Thoracic aorta (tissue), 2 donors: Measurements from ENCODE around the gene DCP1B. TPM values are rescaled to one million over a fixed set of nuclear protein-coding genes. Genes with fewer than 3 reads are reported as not detected.

Source experiments
- ATAC-seq: fragments of 150-250 bp; one replicate; pipeline ENCODE4 v1.8.0; 2017; ENCODE audit warnings: low read depth; ENCODE audit not compliant: insufficient number of reproducible peaks, low FRiP score
- DNase-seq: peaks from one replicate; pipeline ENCODE4 v3.0.0-alpha.2; 2020; ENCODE audit warnings: low spot score
- H3K27ac ChIP-seq, 2 donors: fragments of 200-600 bp; sonication (generic); 1 replicate in 1 of 2; 2 replicates in 1 of 2; pipeline ENCODE4 v1.5.1; 2016; ENCODE audit warnings: mild to moderate bottlenecking in 2 of 2, moderate library complexity in 2 of 2
- H3K27me3 ChIP-seq: fragments of 200-600 bp; sonication (generic); replicated peaks from 2 replicates; pipeline ENCODE4 v1.6.0; 2016; ENCODE audit warnings: mild to moderate bottlenecking; ENCODE audit not compliant: insufficient read depth
- H3K36me3 ChIP-seq: fragments of 200-600 bp; sonication (generic); one replicate; pipeline ENCODE4 v1.5.1; 2016
- H3K4me1 ChIP-seq, 2 donors: fragments of 200-600 bp; sonication (generic); 1 replicate in 1 of 2; 2 replicates in 1 of 2; pipeline versions ENCODE4 v1.5.1 to v1.6.0; 2016; ENCODE audit warnings: low read depth in 2 of 2, mild to moderate bottlenecking in 1 of 2; ENCODE audit not compliant: control insufficient read depth in 1 of 2
- H3K4me3 ChIP-seq: fragments of 200-600 bp; sonication (generic); 2 replicates; pipeline ENCODE4 v1.5.1; 2016; ENCODE audit warnings: mild to moderate bottlenecking
- H3K9me3 ChIP-seq: fragments of 200-600 bp; sonication (generic); 2 replicates; pipeline ENCODE4 v1.5.1; 2016
- CTCF ChIP-seq: fragments of 200-600 bp; sonication (generic); IDR thresholded peaks from one replicate; pipeline ENCODE4 v1.5.1; 2019; ENCODE audit warnings: antibody characterized with exemption
- total RNA-seq, 2 donors: library from RNA; depleted of rRNA; stranded (reverse); fragments of >200 nt; gene quantifications; one replicate each; pipeline versions ENCODE4 v1.1.0 to v1.2.3, GENCODE V29; 2016

DCP1B gene
- total RNA-seq, 2 donors from 2014 or later, result 16.6 to 19.5 TPM

GRCh38 chr12:1927751-1928351, 76.4 kb downstream of the DCP1B start:
- no peak for TF ChIP-seq CTCF
- DNase-seq, result no peak
- no peak overlapping the region for H3K27ac ChIP-seq
- H3K27me3 ChIP-seq, result no peaks in the 10 kb centered on the region
- H3K9me3 ChIP-seq, result no peaks in the 10 kb centered on the region
- peaks cover 21 to 60% of the 10 kb centered on the region in 2 donors for H3K4me1 ChIP-seq
- H3K36me3 ChIP-seq, result no peaks in the 10 kb centered on the region
- ATAC-seq, result peak; percentile 33
- H3K4me3 ChIP-seq, result no peak overlapping the region

GRCh38 chr12:1927051-1927680, 77.1 kb downstream of the DCP1B start:
- Histone ChIP-seq H3K9me3 (no peaks in the 10 kb centered on the region), H3K4me3 (no peak overlapping the region), H3K27me3 (no peaks in the 10 kb centered on the region), H3K27ac (no peak overlapping the region), H3K36me3 (no peaks in the 10 kb centered on the region), H3K4me1 (peaks cover 17 to 53% of the 10 kb centered on the region in 2 donors)
- ATAC-seq (no peak), DNase-seq (no peak)
- TF ChIP-seq CTCF, result no peak

GRCh38 chr12:1926251-1926657, 78.0 kb downstream of the DCP1B start:
- ATAC-seq, result no peak

GRCh38 chr12:1925684-1926006, 78.6 kb downstream of the DCP1B start:
- H3K27me3 ChIP-seq, result no peaks in the 10 kb centered on the region
- H3K9me3 ChIP-seq, result no peaks in the 10 kb centered on the region
- H3K36me3 ChIP-seq, result no peaks in the 10 kb centered on the region
- TF ChIP-seq CTCF, result no peak
- ATAC-seq (no peak), DNase-seq (no peak)
- H3K4me3 ChIP-seq, result no peak overlapping the region
- peaks cover 17 to 42% of the 10 kb centered on the region in 2 donors for H3K4me1 ChIP-seq
- H3K27ac ChIP-seq, result no peak overlapping the region

More at GRCh38 chr12:1926251-1926657, 78.0 kb downstream of the DCP1B start:
- Histone ChIP-seq H3K27me3 (no peaks in the 10 kb centered on the region), H3K4me1 (peaks cover 17 to 44% of the 10 kb centered on the region in 2 donors), H3K9me3 (no peaks in the 10 kb centered on the region), H3K36me3 (no peaks in the 10 kb centered on the region), H3K27ac (no peak overlapping the region), H3K4me3 (no peak overlapping the region)
- no peak for TF ChIP-seq CTCF
- no peak for DNase-seq

GRCh38 chr12:1924996-1925683, 79.1 kb downstream of the DCP1B start:
- no peak overlapping the region for H3K27ac ChIP-seq

More at GRCh38 chr12:1924996-1925683, 79.1 kb downstream of the DCP1B start:
- no peaks in the 10 kb centered on the region for H3K36me3 ChIP-seq
- DNase-seq, result no peak
- peaks cover 17 to 42% of the 10 kb centered on the region in 2 donors for H3K4me1 ChIP-seq
- H3K4me3 ChIP-seq, result no peak overlapping the region
- no peak for TF ChIP-seq CTCF
- no peaks in the 10 kb centered on the region for H3K9me3 ChIP-seq
- no peaks in the 10 kb centered on the region for H3K27me3 ChIP-seq
- ATAC-seq, result no peak
